ENCODE results near the gene PTGR1. TPM values are rescaled to one million over a fixed set of nuclear protein-coding genes. Genes with fewer than 3 reads are reported as not detected.

The PTGR1 gene
- total and polyA plus RNA-seq, 2 experiments from 2014 or later, result 19.1 to 24.7 TPM

DNA sequence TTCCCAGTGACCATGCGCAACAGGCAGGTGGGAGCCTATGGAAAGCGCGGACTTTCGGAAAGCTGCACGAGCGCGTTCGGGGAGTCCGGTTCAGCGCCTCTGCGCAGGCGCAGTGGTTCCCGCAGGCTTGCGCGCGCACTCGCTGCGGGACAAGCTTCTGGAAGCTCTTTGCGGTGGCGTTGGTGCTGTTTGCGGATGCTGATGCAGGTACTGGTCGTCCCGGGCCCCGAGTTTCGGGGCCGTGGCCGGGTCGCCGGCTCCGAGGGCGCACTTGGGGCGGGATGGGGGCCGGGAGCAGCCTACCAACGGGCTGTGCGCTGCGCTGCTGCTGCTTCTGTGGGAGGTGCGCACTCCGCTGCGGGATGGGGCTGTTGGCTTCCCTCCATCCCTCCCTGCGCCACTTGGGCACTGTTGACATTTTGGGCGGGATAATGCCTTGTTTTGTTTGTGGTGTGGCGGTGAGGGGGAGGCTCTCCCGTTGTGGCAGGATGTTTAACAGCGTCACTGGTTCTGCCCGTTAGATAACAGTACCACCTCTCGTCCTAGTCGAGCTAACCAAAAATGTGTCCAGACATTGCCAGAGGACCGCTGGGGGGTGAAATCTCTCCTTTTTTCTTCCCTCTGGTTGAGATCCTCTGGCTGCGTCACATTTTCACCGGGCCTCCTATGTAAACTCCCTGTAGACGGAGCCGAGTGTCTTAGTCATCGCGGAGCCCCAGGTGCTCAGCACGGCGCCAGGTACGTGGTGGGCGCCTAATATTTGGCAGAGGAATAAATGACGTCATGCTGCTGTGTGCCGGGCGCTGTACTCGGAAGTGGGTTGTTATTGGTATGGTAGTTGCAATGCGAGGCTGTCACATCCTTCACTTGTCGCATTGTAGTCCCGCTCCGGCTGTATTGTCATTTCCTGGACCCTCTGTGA is 74.1 kb downstream of the PTGR1 start, which contains the start of gene ZNF483 (continued):
- TF ChIP-seq, protein P1, sequence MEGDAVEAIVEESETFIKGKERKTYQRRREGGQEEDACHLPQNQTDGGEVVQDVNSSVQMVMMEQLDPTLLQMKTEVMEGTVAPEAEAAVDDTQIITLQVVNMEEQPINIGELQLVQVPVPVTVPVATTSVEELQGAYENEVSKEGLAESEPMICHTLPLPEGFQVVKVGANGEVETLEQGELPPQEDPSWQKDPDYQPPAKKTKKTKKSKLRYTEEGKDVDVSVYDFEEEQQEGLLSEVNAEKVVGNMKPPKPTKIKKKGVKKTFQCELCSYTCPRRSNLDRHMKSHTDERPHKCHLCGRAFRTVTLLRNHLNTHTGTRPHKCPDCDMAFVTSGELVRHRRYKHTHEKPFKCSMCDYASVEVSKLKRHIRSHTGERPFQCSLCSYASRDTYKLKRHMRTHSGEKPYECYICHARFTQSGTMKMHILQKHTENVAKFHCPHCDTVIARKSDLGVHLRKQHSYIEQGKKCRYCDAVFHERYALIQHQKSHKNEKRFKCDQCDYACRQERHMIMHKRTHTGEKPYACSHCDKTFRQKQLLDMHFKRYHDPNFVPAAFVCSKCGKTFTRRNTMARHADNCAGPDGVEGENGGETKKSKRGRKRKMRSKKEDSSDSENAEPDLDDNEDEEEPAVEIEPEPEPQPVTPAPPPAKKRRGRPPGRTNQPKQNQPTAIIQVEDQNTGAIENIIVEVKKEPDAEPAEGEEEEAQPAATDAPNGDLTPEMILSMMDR (conservative IDR thresholded peaks at IDR 0.05; ENCODE audit: low read depth in 2 of 2), result no peak
- TF ChIP-seq ZNF114 (CRISPR knock-in tag; IDR thresholded peaks at IDR 0.05) (no peak), ZNF331 (CRISPR knock-in tag; IDR thresholded peaks at IDR 0.05; ENCODE audit: low read depth) (no peak), POLR2AphosphoS5 (IDR thresholded peaks at IDR 0.05; ENCODE audit: low read depth) (peak; percentile 74), JUNB (IDR thresholded peaks at IDR 0.05; ENCODE audit: unreplicated experiment) (no peak)

DNA sequence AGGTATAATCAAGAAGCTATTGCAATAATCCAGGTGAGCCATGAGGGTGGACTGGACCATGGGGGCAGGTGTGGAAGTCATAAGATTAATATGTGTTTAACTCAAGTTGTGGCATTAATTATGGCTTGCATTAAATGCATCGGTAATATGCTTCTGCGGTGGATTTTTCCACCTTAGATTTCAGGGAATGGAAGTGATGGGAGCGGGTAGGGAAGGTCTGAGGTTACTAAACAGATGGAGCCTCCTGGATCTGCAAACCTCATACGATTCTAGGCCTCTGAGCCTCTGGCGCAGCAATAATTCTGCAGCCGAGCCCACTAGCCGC is 74.8 kb downstream of the PTGR1 start:
- Histone ChIP-seq H3K27me3 (ENCODE audit: insufficient read depth) (no peaks in the 10 kb centered on the region), H3K27ac (ENCODE audit: low read depth) (no peak overlapping the region), H2AFZ (peak overlapping the region; percentile 78), H3K9me2 (ENCODE audit: insufficient read depth) (no peaks in the 10 kb centered on the region), H3F3A (replicated peaks; ENCODE audit: low read depth) (peaks cover 27% of the 10 kb centered on the region), H3K4me1 (ENCODE audit: insufficient read depth) (peaks cover 43% of the 10 kb centered on the region), H4K20me1 (replicated peaks; ENCODE audit: insufficient read depth) (no peaks in the 10 kb centered on the region), H3K4me2 (peak overlapping the region; percentile 97), H3K4me3 (peak overlapping the region; percentile 83), H3K36me3 (ENCODE audit: insufficient read depth) (peaks cover 10% of the 10 kb centered on the region), H3K79me2 (replicated peaks; ENCODE audit: insufficient read depth) (peaks cover 33% of the 10 kb centered on the region)
- Mint-ChIP-seq H3K4me1 (peaks cover 51% of the 10 kb centered on the region), H3K27ac (no peak overlapping the region), H3K9me3 (no peaks in the 10 kb centered on the region), H3K4me3 (peak overlapping the region; percentile 96), H3K27me3 (ENCODE audit: insufficient read depth, low read depth, poor library complexity) (peaks cover 9% of the 10 kb centered on the region), H3K36me3 (ENCODE audit: low read depth) (peaks cover 25% of the 10 kb centered on the region)
- TF ChIP-seq ZNF114 (CRISPR knock-in tag; IDR thresholded peaks at IDR 0.05) (no peak), EZH2phosphoT487 (IDR thresholded peaks at IDR 0.05; ENCODE audit: unreplicated experiment) (no peak), STAT1 (IDR thresholded peaks at IDR 0.05; ENCODE audit: unreplicated experiment) (no peak), JUNB (IDR thresholded peaks at IDR 0.05; ENCODE audit: unreplicated experiment) (no peak), NANOG (IDR thresholded peaks at IDR 0.05; ENCODE audit: borderline replicate concordance) (no peak), EZH2 (IDR thresholded peaks at IDR 0.05; ENCODE audit: low read depth, unreplicated experiment) (no peak), POLR2AphosphoS5 (IDR thresholded peaks at IDR 0.05; ENCODE audit: low read depth) (no peak), ZNF331 (CRISPR knock-in tag; IDR thresholded peaks at IDR 0.05; ENCODE audit: low read depth) (no peak)
- TF ChIP-seq, protein P1 (conservative IDR thresholded peaks at IDR 0.05; ENCODE audit: low read depth in 2 of 2), result no peak
- TF ChIP-seq, protein P2, sequence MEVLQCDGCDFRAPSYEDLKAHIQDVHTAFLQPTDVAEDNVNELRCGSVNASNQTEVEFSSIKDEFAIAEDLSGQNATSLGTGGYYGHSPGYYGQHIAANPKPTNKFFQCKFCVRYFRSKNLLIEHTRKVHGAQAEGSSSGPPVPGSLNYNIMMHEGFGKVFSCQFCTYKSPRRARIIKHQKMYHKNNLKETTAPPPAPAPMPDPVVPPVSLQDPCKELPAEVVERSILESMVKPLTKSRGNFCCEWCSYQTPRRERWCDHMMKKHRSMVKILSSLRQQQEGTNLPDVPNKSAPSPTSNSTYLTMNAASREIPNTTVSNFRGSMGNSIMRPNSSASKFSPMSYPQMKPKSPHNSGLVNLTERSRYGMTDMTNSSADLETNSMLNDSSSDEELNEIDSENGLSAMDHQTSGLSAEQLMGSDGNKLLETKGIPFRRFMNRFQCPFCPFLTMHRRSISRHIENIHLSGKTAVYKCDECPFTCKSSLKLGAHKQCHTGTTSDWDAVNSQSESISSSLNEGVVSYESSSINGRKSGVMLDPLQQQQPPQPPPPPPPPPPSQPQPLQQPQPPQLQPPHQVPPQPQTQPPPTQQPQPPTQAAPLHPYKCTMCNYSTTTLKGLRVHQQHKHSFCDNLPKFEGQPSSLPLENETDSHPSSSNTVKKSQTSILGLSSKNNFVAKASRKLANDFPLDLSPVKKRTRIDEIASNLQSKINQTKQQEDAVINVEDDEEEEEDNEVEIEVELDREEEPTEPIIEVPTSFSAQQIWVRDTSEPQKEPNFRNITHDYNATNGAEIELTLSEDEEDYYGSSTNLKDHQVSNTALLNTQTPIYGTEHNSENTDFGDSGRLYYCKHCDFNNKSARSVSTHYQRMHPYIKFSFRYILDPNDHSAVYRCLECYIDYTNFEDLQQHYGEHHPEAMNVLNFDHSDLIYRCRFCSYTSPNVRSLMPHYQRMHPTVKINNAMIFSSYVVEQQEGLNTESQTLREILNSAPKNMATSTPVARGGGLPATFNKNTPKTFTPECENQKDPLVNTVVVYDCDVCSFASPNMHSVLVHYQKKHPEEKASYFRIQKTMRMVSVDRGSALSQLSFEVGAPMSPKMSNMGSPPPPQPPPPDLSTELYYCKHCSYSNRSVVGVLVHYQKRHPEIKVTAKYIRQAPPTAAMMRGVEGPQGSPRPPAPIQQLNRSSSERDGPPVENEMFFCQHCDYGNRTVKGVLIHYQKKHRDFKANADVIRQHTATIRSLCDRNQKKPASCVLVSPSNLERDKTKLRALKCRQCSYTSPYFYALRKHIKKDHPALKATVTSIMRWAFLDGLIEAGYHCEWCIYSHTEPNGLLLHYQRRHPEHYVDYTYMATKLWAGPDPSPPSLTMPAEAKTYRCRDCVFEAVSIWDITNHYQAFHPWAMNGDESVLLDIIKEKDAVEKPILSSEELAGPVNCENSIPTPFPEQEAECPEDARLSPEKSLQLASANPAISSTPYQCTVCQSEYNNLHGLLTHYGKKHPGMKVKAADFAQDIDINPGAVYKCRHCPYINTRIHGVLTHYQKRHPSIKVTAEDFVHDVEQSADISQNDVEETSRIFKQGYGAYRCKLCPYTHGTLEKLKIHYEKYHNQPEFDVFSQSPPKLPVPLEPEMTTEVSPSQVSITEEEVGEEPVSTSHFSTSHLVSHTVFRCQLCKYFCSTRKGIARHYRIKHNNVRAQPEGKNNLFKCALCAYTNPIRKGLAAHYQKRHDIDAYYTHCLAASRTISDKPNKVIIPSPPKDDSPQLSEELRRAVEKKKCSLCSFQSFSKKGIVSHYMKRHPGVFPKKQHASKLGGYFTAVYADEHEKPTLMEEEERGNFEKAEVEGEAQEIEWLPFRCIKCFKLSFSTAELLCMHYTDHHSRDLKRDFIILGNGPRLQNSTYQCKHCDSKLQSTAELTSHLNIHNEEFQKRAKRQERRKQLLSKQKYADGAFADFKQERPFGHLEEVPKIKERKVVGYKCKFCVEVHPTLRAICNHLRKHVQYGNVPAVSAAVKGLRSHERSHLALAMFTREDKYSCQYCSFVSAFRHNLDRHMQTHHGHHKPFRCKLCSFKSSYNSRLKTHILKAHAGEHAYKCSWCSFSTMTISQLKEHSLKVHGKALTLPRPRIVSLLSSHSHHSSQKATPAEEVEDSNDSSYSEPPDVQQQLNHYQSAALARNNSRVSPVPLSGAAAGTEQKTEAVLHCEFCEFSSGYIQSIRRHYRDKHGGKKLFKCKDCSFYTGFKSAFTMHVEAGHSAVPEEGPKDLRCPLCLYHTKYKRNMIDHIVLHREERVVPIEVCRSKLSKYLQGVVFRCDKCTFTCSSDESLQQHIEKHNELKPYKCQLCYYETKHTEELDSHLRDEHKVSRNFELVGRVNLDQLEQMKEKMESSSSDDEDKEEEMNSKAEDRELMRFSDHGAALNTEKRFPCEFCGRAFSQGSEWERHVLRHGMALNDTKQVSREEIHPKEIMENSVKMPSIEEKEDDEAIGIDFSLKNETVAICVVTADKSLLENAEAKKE (CRISPR knock-in tag; IDR thresholded peaks at IDR 0.05), result no peak
- TF ChIP-seq, protein P3, sequence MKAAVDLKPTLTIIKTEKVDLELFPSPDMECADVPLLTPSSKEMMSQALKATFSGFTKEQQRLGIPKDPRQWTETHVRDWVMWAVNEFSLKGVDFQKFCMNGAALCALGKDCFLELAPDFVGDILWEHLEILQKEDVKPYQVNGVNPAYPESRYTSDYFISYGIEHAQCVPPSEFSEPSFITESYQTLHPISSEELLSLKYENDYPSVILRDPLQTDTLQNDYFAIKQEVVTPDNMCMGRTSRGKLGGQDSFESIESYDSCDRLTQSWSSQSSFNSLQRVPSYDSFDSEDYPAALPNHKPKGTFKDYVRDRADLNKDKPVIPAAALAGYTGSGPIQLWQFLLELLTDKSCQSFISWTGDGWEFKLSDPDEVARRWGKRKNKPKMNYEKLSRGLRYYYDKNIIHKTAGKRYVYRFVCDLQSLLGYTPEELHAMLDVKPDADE (IDR thresholded peaks at IDR 0.05), result no peak
- no peak for DNase-seq (ENCODE audit: low spot score)
- ATAC-seq, result no peak

Measured in GM23338 (cell line).